HT-29 (cell line): ENCODE results near the gene ANKMY1. TPM values are rescaled to one million over a fixed set of nuclear protein-coding genes. Genes with fewer than 3 reads are reported as not detected.
"Not testable (repeated sequence)": the region's sequence is repeated elsewhere in the genome, so short reads cannot be mapped to it uniquely, and the experiment has no call there.

Experiments used
- DNase-seq: peaks from one replicate; pipeline ENCODE4 v3.0.0-alpha.2; 2015; ENCODE audit warnings: low spot score
- total RNA-seq: library from RNA; depleted of rRNA; stranded (reverse); fragments of >200 nt; shearing (Covaris generic); gene quantifications from 2 replicates; pipeline ENCODE4 v1.2.3, GENCODE V29; 2014

ANKMY1 gene
- total RNA-seq, 1 experiment from 2014 or later = 29.5 TPM

DNA sequence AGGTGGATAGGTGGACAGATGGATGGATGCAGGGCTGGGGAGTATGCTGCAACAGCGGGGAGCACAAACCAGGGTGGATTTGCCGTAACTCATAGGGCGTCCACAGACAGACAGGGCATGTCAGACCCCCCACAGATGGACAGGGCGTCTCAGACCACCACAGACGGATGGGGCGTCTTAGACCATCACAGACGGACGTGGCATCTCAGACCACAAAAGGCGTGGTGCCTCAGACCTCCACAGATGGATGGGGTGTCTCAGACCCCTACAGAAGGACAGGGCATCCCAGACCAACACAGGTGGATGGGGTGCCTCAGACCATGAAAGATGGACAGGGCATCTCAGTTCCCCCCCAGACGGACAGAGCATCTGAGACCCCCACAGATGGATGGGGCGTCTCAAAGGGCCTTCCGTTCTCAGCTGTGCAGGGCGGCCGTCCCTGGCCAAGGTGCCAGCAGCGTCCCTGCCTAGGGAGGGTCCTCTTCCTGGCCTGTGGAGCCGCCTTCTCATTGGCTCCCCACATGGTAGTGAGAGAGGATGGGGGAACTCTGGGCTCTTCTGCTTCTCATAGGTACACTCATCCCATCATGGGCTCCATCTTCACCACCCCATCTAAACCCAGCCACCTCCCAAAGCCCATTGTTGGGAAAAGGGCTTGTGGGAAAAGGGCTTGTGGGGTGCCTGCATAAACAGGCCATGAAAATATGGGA is 2.1 kb downstream of the ANKMY1 start:
- DNase-seq = no peak

DNA sequence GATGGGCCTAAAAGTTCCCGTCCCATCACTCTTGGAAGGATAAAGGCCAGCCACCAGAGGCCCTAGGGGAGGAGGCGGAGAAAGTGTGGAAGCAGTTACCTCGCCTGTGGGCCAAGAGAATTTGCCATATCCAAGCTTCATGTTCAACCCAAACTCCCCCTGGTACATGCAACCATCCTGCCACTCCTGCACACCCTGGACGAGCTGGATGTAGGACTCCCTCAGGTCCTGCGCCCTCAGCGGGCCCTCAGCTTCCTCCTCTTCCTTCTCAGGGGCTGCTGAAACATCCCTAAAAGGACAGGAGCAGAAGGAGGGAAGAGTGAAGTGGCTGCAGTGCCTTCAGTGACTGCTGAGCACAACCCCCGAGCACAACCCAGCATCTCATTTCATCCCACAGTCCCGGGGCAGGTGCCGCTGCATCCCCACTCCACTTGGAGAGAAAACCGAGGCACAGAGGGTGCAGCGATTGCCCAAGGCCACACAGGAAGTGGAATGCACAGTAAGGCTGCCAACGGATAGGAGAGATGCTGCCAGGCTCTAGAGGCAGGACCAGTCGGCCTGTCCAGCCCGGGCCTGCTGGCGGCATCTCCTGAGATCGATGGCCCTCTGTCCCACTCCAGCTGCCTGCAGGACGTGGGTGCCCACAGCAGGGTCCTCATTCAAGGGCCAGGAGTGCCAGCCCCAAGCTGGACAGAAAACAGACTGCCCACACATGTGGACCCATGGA is 2.9 kb downstream of the ANKMY1 start:
- no peak for DNase-seq

DNA sequence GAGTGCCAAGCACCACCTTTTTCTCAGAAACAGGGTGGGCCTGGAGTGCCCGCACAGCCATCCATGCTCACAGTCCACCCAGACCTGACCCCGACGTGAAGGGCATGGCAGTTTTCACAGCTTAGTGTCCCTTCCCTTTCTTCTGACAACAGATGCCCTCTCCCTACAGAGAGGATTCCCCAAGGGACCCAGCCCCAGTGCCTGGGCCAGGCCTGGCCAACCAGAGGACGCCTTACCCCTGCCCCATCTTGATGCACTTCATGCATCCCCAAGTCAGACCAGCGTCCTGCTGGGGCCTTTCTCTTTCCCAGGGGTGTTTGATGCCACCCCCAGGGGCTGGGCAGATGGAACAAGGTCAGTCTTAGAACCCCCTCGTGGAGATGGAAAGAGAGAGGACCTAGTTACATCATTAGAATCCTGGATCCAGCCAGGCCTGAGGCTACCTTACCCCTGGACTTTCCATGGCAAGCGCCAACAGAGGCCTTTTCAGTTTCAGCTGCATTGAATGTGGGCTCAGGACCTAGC is 3.8 kb downstream of the ANKMY1 start:
- no peak for DNase-seq

DNA sequence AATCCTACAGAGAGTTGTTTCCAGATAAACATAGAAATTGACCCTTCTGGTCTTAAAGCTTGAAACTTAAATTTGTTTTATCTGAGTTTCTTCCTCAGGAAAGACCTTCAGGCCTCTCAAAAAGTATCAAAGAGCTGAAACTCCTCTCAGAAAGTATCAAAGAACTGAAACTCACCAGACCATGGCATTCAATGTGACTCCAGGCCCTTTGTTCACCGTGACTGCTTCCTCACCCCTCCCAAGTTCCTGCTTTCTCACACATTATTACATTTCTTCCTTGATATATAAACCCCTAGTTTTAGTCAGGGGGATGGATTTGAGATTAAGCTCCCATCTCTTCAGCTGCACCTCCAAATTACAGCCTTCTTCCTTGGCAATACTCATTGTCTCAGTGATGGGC is 6.0 kb downstream of the ANKMY1 start:
- DNase-seq = no peak

DNA sequence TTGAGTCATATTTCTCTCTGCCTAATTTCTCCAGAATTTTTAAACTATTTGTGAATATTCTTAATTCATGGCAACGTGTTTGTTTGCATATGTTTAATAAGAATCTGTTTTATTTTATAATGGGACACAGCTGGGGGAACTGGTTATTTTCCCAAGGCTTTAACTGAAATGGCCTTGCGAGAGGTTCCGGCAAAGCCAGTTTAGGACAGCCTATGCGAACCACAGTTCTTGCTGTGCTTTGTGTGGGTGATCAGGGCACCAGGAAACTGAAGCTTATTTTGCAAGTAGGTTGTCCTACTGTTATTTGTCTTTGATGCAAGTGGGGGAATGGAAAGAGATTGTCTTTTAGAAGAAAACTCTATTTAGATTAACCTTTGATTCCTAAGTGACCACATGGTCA is 6.5 kb downstream of the ANKMY1 start:
- DNase-seq = no peak

DNA sequence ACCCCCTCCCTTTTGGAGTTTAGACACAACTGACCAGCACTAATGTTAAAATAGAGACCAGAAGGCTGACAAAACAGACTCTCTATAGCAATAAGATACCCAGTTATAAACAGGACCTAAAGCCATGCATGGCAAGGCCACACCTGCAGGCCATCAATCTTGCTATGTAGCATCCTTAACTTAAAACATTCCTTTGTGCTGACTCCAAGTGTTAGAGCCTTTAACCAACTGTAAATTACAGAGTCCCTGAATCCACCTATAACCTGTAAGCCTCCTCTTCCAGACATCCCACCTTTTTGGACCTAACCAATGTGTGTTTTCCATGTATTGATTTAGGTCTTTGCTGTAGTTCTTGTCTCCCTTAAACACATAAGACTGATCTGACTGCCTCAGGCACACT is 17.9 kb downstream of the ANKMY1 start:
- DNase-seq = no peak

DNA sequence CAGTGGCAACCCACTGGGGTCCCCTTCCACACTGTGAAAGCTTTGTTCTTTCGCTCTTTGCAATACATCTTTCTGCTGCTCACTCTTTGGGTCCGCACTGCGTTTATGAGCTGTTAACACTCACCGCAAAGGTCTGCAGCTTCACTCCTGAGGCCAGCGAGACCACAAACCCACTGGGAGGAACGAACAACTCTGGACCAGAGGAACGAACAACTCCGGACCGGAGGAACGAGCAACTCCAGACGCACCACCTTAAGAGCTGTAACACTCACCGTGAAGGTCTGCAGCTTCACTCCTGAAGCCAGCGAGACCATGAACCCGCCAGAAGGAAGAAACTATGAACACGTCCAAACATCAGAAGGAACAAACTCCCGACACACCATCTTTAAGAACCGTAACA is 18.7 kb downstream of the ANKMY1 start:
- DNase-seq = not testable (repeated sequence)

DNA sequence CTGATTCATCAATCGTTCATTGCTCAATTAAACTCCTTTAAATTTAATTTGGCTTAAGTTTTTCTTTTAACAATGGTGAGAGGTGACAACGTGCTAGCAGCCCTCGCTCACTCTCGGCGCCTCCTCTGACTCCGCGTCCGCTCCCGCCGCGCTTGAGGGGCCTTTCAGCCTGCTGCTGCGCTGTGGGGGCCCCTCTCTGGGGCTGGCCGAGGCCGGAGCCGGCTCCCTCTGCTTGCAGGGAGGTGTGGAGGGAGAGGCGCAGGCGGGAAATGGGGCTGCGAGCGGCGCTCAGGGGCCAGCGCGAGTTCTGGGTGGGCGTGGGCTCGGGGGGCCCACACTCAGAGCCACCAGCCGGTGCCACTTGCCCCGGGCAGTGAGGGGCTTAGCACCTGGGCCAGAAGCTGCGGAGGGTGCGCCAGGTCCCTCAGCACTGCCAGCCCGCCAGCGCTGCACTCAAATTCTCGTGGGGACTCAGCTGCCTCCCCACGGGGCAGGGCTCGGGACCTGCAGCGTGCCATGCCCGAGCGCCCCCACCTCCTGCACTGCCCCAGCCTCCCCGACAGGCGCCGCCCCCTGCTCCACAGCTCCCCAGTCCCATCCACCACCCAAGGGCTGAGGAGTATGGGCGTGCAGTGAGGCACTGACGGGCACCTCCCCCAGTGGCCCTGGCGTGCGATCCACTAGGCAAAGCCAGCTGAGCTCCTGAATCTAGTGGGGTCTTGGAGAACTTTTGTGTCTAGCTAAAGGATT is 19.6 kb downstream of the ANKMY1 start:
- DNase-seq = no peak

DNA sequence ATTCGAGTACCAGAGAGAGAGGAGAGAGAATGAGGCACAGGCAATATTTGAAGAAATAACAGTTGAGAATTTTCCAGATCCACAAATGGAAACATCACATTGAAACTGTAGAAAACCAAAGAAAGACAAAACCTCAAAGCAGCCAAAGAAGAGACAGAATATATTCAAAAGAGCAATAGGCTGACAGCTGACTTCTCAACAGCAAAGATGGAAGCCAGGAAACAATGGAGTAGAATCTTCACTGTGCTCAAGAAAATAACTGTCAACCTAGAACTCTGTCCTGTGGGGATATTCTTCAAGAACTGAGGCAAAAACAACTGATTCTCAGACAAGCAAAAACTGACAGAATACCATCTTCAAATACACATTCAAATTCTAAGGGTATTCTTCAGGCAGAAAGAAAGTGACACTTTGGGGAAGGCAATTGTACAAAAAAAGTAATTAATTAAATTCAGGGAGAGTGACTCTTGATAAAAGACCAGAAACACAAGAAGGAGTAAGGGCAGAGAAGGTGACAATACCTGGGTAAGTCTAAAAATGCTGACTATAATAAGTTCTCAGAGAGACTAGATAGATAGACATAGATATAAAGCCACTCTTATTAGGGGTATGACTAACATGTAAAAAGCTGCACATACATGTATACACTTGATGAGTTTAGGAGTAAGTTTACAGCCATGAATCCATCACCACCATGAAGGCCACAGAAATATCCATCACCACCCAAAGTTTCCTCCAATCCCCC is 25.6 kb downstream of the ANKMY1 start:
- DNase-seq = no peak

DNA sequence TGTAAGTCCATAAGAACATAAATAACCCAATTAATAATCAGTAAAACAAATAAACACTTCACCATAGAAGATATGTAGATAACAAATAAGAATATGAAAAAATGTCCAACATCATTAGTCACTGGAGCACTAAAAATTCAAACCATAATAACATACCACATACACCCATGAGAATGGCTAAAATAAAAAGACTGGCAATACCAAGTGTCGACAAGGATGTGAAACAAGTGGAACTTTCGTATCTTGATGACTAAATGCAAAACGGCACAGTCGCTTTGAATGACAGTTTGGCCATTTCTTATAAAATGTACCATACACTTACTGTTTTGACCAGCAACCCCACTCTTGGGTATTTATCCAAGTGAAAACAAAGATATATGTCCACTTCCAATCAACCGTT is 26.8 kb downstream of the ANKMY1 start:
- DNase-seq = no peak

DNA sequence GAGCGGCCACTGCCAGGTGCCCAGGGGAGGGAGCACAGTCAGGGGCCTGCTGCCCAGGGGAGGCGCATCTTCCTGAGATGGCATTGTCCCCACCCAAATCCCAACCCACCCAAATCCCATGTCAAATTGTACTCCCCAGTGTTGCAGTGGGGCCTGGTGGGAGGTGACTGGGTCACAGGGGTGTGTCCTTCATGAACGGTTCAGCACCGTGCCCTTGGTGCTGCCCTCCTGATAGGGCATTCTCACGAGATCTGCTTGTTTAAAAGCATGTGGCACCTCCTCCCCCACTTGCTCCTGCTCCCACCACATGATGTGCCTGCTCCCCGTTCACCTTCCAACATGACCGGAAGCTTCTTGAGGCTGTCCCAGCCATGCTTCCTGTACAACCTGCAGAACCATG is 27.6 kb downstream of the ANKMY1 start:
- DNase-seq = no peak

DNA sequence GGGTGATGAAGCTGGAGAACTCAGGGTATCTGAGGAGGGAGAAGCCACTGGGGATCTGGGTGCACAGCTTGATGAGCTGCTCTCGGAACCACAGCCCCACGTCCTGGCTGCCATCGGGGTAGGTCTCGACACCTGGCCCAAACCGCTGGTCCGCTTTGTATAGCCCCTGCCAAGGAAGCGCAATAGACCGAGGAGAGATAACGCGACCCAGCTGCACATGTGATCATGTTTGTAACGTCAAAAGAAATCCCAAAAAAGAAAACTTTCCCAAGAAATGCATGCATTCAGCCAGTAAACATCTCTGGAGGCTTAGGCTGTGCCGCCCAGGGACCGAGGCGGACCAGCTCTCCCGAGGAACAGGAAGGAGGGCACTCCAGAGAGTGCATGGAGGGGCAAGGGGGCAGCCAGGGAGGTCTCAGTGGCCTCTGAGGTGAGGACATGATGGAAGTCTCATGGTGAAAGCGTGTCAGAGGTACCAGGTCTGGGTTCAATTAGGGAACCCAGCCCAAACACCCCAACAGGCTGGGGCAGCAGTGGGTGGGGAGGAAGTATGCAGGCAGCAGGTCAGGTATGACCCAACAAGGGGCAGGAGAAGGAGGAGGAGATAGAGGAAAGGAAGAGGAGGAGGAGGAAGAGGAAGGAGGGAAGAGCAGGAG is 28.3 kb downstream of the ANKMY1 start:
- DNase-seq = no peak

DNA sequence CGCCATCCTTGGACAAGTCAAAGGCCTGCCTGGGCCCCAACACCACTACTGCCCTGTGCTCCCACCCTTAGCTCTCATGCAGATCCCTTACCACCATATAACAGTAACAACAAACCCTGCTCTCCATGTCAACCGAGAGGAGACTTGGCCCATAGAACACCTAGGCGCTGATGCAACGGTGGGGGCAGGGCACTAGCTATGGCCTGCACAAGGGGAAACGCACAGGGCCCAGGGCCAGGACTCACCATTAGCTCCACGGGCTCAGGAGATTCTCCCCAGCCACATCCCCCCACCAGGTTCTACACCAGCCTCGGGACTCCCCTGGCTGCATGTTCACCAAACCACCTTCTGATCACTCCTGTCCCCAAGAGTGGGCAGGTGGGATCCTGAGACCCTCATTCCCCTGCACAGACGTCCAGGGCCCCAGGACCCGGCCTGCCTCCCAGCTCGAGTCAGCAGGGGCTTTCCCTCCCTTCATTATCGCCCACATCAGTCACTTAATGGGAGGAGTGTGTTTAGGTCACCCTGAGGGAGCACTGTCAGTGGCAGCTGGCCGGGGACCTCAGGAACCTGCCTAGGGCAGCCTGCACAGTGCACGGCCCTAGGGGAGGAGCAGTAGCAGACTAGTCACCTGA is 29.3 kb downstream of the ANKMY1 start:
- no peak for DNase-seq

DNA sequence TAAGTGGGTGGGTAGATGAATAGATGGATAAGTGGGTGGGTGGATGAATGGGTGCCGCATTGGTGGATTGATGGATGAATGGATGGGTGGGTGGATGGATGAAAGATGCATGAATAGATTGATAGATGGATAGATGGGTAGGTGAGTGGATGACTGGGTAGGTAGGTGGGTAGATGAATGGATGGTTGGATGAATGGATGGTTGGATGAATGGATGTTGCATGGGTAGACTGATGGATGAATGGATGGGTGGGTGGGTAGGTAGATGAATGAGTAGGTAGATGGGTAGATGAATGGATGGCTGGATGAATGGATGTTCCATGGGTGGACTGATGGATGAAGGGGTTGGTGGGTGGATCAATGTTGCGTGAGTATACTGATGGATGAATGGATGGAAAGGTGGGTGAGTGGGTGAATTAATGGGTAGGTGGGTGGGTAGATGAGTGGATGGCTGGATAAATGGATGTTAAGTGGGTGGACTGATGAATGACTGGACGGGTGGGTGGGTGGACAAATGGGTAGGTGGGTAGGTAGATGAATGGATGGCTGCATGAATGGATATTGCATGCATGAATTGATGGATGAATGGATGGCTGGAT is 30.5 kb downstream of the ANKMY1 start:
- DNase-seq = no peak

DNA sequence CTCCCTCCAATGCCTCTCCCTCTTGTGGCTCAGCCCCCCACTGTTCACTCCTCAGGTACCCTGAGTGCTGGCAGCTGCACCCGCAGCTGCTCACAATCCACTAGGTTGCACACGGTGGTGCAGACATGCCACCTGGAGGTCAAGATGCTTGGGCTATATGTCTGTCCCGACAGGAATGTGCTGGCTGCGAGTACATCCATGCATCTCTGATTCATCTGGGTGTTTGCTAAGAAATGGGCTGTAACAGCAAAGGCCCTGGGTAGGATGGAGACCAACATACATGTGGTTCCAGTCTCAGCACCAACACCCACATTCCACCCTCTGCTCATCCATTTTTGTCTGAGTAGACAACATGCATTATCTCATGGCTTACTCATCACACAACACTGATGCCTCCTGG is 31.3 kb downstream of the ANKMY1 start:
- DNase-seq = no peak

DNA sequence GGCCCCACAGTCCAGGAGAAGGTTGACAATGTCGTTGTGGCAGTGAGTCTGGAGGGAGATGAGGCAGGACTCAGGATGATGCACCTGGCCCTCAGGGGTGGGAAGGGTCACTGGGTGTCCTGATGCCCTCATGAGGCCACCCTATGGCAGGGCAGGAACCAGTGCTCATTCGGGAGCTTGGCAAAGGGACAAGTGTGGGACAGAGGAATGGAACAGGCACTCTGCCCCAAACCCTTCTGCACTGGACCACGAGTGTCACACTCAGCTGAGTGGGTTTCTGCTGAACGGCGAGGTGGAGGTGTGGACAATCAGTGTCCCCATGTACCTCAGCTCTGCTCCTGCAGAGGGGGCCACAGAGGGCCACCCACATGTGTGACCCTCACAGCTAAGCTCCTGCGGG is 32.0 kb downstream of the ANKMY1 start:
- no peak for DNase-seq

DNA sequence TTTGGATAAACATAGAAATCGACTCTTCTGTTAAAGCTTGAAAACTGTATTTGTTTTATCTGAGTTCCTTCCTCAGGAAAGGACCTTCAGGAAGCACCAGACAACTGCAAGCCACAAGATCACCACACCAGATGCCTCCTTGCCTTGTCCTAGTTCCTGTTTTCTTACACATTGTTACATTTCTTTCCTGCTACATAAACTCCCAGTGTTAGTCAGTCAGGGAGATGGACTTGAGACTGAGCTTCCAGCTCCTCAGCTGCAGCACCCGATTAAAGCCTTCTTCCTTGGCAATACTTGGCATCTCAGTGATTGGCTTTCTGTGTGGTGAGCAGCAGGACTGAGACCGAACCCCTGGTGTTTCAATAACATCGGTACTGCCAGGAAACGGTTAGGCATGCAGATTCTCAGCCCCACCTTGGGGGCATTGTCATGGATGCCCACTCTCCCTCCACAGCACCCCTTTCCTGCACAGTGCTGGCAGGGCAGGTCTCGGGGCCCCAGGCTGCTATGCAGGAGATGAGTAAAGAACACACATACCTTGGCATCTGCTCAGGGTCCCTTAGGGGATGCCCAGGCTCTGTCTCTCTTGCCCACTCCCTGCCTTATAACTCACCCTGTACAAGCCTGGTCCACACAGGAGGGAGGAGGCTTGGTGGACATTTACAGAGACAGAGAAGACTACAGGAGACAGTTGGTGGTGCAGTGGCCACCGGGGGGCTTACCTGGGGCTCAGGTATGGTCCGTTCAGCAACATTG is 32.6 kb downstream of the ANKMY1 start:
- no peak for DNase-seq

DNA sequence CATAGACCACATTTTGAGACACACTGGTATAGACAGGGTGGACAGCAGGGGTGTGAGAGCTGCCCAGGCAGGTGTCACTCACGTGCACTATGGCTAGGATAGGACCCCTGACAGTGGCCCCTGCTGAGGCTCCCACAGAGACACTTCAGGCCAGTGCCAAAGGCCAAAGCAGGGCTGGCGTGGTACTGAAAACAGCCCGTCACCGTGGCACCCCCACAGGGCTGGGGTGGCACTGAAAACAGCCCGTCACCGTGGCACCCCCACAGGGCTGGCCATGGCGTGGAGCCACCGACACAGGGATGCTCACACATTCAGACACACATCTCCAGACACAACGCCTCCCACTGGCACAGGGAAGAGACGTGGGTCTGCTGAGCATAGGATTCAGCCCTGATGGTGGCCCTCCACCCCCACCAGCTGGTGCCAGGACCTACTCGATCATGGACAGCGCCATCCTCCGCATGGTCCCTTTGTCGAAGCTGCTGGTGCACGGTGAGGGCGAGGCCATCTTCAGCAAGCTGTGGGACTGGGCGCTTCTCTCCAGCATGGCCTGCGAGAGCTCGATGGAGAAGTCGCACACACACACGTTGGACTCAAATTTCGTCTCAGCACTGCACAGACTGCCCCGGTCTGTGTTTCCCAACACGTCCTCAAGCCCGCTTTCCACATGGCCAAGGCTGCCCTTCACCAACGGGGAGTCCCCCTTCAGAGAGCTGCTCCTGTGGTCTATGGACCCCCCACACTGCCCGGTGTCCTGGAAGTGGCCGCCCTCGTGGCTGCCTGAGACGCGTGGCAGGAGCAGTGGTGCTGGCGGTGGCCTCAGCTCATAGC is 34.1 kb downstream of the ANKMY1 start:
- DNase-seq = no peak

DNA sequence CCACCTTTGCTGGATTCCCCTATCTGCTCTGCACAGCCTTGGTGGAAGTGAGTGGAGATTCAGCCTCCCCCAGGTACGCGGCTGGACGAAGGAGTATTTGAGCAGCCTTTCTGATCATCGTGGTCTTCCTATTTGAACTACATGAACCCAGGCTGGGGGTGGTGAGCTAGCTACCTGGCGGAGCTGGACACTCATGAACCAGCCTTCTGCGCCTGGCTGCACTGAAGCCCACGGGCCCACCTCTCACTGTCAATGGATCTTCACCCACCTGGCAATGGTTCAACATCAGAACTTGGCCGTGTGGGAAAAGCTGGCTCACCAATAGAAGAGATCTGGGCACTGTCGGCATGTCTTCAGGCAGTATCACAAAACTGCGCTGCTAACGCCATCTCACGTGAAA is 35.4 kb downstream of the ANKMY1 start:
- DNase-seq = no peak
